ENCODE results near the gene KCNAB1.

DNA sequence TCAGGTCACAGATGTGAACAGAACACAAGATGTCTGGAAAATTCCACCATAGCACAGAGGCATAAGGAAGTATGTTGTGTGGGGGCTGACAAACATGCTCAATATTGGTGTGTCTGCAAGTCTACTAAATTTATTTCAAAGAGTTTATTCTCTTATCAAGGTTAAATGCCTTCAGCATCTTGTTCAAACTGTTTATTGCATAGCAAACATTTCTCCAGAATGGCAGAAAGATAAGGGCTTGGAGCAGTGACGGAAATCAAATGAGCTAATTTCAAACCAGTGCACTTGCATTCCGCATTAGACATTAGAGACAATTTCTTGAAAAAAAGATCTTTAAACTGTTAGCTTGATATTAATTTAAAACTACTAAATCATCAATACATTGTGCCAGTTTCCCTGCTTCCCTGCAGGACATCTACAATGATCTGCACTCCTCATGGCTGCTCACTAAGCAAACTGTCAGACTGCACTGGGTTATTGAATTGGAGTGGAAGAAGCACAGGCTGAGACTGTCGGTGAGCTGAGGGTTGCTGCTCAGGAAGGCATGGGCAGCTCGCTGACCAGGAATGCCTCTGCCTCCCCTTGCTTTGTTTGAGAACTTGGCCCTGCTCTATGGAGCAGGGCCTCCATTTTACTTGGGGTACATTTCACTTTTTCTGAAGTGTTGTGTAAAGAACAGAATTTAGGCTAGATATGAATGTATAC, 89.4 kb downstream of the KCNAB1 start:
- TF ChIP-seq YY1 (IDR thresholded peaks at IDR 0.05; ENCODE audit: insufficient read depth, insufficient read length) (no peak), ZNF274 (IDR thresholded peaks at IDR 0.05; ENCODE audit: low read depth, low read length) (no peak)

Measured in NT2/D1 (cell line).